Left cardiac atrium (tissue), 4 donors: Measurements from ENCODE around the gene GRIA3. TPM values are rescaled to one million over a fixed set of nuclear protein-coding genes. Genes with fewer than 3 reads are reported as not detected.
"Not testable (repeated sequence)": the region's sequence is repeated elsewhere in the genome, so short reads cannot be mapped to it uniquely, and the experiment has no call there.

Experiments
- ATAC-seq, 2 donors: fragments of 200-7000 bp; cut with Tn5 transposase; one replicate each; pipeline ENCODE4 v1.9.1; 2020; ENCODE audit warnings: mild to moderate bottlenecking in 2 of 2, moderate library complexity in 2 of 2
- DNase-seq: peaks from one replicate; pipeline ENCODE4 v3.0.0-alpha.2; 2020
- intact Hi-C, 2 donors: fragments of 100-400 bp; cut with DNase I; formaldehyde crosslinking; loops; one replicate each; pipeline versions ENCODE4 v1.14.1 to v1.15.1; 2022 to 2023
- total RNA-seq, 2 donors: library from RNA; stranded (reverse); fragmentation: NEBNext Ultra II Directional; extraction: Animal tissue kit (Norgen Biotek cat#: 25700); gene quantifications; one replicate each; pipeline ENCODE4 v1.2.1, GENCODE V29; 2021
- donor health status: DM: no; HTN: yes; CAD: no.
- donor health status: DM: no; HTN: yes; CAD: no; lungs with severe emphysema.
- donor health status: DM: yes; HTN: yes; CAD: no.
- donor health status: Dilated cardiomyopathy.

The GRIA3 gene
- total RNA-seq, 2 donors from 2014 or later = 0.65 to 2.6 TPM

DNA sequence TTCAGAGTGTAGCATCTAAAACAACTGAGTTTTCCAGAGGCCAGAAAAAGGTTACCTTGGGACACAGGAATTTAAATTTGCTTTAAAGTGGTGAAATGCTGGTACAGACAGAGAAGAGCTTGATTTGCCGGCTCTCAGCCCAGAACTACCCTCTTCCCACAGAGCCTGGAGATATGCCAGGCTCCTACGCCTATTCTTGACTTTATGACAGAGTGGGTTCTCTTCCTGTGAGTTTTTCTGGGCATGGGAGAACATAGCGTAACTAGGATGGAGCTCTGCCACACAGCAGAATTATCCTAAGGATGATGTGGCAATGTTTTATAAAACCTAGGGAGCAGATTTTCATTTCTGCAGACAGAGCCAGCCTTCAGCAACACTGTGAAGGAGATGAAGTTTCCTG lies 241.8 kb downstream of the GRIA3 start:
- intact Hi-C loops = no loop called here
- ATAC-seq (peak in 1 of 2 donors; percentile 81), DNase-seq (no peak)

DNA sequence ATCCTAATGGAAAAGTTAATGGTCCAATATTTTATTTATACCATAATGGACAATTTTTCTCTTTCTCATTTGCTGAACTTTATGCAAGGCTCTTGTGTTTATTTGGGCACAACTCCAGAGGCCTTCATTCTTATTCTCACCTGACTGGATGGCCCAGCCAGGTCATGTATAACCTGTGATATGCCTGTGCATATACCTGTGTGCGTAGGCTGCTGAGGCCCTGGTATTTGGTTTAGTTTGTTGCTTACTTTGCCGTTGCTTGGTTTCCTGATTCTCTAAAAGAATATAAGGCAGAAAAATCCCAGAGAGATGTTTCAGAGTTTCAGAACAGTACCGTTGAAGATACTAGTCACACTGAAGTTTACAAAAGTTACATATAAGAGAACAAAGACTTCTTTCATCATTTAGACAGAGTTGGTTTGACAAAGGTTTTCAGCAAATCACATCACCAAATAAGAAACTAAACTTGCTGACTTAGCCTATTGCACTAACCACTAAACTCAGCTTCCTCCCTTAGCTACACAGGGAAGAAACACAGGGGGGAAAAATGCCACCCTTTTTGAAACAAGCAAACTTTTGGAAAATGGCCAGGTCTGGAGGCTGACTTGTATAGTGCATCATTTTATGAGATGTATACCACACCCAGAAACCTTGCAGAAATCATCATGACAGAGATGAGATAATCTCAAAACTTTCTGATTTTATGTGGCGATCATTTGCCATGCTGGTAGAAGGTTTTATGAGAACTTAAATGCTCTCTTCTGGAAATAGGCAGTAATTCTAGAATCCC lies 248.5 kb downstream of the GRIA3 start:
- intact Hi-C loops = no loop called here
- ATAC-seq = no peak

DNA sequence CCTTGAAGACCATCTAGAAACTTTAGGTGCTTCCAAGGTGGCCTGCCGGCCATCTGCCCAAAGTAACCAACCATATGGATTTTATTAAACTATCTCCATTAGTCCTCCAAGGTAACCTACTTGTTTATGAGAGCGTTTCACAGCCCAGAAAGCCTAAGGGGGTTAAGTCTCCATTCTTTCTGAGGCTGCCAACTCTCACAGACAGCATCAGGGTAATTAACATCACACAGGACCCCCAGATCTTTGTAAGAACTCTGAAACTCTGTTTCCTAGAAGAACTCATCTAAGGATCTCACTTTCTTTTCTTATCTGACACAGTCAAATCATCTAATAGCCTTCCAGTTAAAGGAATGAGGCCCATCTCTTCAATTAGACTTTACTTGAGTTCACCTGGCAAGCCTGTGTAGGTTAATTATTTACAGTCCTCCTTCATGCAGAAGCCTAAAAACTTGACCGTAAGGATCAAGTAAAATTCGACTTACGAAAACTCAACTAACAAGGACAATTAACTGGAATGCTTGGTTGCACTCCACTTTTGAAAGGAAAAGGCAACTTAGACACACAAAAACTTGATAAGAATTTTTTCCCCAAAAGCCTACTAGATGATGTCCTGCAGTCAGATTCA lies 252.5 kb downstream of the GRIA3 start:
- intact Hi-C loops = no loop called here
- no peak for DNase-seq
- ATAC-seq = no peak

More for the DNA sequence above, 248.5 kb downstream of the GRIA3 start:
- no peak for DNase-seq

DNA sequence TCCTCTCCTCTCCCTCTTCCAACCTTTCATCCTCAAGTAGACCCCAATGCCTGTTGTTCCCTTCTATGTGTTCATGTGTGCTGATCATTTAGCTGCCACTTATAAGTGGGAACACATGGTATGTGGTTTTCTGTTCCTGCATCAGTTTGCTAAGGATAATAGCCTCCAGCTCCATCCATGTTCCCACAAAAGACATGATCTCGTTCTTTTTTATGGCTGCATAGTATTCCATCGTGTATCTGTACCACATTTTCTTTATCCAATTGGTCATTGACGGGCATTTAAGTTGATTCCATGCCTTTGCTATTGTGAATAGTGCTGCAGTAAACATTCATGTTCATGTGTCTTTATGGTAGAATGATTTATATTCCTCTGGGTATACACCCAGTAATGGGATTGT lies 255.8 kb downstream of the GRIA3 start:
- DNase-seq, ATAC-seq, intact Hi-C loops: not testable (repeated sequence)

DNA sequence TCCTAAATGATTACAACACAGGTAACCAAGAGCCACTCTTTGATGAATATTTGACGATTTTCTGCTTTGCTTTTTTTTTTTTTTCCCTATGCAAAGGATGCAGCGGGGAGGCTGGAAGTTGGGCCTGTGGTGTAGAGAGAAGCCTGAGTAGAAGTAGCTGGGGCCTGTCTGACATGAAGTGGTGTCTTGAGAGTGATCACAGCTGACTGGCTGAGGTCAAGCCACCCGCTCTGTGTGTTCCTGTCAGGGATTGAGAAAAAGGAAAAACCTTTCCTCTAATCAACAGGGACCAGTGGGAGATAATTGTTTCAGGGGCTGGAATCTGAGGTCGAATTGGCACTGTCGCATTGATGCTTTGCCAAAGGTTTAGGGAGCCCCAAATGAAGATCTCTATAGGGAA lies 258.7 kb downstream of the GRIA3 start:
- ATAC-seq = no peak
- no peak for DNase-seq

DNA sequence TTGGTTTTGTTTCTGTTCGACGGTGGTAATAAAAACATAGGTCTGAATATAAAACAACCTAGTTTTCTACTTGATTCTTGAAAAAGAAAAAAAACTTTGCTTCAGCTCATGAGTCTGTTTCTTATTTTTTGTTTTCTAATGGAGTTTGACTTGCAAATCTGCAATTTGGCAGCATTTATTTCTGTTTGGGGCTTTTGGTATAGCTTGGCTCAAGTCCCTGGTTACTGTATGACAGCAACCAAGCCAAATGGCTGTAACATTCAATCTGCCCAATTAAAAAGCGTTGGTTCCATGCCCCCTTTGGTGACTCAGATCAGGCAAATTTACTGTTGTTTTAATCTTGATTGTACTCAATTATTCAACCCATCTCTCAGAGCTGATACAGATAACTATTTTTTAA lies 263.4 kb downstream of the GRIA3 start:
- DNase-seq = no peak
- ATAC-seq = no peak
- intact Hi-C loops = no loop called here

More for the DNA sequence above, 258.7 kb downstream of the GRIA3 start:
- intact Hi-C loops = no loop called here

DNA sequence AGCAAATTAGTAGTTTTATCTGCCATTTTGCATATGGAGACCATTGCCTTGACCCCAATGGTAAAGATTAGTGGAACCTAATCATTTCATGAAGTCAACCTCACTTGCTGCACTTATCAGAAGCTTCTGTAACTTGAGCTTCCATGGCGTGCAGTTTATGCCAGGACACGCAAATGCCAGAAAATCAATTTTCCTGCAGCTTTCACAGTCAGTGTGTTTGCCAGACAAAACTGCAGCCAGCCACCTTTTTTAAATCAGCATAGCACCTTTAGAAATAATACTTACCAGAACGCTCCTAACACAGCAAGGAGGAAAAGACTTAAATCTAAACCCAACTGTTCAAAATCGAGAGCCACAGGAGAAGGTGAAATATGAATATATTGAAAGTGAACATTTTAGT lies 265.3 kb downstream of the GRIA3 start:
- ATAC-seq = no peak
- intact Hi-C loops = no loop called here
- DNase-seq = no peak

DNA sequence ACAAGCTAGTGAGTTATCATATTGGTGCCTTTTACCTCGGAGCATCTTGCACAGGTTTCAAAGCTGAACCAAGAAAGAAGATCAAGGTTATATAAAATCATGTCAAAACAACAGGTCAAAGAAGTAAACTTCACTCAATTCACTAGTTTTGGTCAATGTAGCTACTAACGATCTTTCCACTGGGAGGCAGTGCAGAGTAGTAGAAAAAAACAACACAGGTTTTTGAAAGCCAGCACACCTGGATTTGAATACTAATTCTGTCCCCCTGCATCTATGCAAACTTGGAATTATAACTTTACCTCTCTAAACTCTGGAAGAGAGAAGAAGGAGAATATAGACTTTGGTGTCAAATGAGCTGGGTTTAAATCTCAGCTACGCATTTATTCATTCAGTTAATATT lies 266.1 kb downstream of the GRIA3 start:
- ATAC-seq = no peak
- intact Hi-C loops = no loop called here
- no peak for DNase-seq

DNA sequence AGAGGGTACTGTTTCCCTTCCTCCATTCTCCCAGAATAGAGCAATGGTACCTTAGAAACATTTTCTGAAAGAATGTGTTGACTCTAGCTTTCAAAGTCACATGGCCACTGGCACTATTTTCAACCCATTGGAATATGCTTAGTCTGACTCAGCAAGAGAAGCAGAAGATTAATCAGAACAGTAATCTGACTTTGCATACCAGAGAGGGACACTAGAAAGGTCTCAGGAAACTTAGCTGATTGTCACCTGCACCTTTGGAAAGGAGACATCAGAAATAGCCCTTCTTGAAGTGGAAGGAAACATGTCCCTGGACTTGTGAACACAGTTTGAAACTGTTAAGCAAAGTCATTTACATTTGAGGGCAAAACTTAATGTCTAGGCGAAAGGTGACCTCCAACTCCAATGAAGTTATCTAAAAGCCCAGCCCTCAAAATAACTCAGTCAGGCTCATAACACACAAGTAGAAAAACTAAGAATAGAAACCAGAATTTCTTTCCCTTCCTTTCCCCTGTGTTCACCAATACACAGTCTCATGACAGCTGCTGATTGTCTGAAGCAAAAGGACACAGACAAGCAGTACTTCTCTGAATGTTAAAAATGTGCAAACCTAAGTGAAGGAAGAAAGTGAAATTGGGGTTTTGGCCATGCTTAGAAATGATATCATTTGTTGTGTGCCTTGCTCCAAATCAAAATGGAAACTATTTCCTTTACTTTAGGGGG lies 270.8 kb downstream of the GRIA3 start:
- DNase-seq (no peak), ATAC-seq (no peak)
- intact Hi-C loops = no loop called here

DNA sequence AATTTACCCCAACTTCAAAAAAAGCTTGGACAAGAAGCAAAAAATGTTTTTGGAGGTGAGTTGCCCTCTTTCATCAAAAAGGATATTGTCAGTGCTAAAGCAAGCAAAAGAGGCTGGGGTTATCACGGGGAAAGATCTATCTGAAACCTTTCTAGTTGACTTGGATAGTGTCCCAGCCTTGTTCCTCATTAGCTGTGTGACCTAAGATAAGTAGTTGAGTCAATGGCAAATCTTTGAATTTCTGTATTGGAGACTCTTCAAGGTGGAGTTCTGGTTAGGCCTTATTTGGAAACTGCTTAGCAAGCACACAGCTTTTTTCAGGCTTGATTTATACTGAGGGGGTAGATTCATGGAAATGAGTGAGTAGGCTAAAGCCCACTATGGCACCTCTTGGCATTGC lies 271.6 kb downstream of the GRIA3 start:
- DNase-seq = no peak
- intact Hi-C loops = no loop called here
- no peak for ATAC-seq

DNA sequence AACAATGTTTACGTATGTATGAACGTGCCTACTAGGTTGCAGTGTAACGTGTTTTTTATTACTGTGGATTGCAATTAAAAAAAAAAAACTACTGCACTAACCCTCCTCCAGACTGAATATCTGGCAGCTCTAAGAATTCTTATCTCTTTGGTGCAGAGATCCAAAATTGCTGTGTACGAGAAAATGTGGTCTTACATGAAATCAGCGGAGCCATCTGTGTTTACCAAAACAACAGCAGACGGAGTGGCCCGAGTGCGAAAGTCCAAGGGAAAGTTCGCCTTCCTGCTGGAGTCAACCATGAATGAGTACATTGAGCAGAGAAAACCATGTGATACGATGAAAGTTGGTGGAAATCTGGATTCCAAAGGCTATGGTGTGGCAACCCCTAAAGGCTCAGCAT lies 280.6 kb downstream of the GRIA3 start:
- intact Hi-C loops = no loop called here
- ATAC-seq (no peak), DNase-seq (no peak)

DNA sequence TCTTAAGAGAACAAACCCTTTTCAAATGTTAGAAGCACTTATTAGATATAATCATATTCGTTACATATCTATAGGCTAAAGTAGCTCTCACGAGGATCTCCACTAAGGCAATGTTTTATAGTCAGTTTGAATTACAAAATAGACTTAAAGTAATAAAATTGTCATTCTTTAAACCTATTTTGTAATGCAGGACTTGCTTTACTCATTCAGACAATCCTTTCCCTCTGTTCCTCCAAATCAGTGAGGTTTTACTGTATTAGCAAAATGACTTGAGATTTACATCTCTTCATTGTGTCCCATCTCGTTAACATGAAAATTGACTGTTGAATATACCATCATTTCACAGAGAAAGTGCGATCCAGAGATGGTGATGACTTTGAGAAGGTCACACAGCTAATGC lies 284.4 kb downstream of the GRIA3 start:
- ATAC-seq = no peak
- no peak for DNase-seq
- intact Hi-C loops = no loop called here

DNA sequence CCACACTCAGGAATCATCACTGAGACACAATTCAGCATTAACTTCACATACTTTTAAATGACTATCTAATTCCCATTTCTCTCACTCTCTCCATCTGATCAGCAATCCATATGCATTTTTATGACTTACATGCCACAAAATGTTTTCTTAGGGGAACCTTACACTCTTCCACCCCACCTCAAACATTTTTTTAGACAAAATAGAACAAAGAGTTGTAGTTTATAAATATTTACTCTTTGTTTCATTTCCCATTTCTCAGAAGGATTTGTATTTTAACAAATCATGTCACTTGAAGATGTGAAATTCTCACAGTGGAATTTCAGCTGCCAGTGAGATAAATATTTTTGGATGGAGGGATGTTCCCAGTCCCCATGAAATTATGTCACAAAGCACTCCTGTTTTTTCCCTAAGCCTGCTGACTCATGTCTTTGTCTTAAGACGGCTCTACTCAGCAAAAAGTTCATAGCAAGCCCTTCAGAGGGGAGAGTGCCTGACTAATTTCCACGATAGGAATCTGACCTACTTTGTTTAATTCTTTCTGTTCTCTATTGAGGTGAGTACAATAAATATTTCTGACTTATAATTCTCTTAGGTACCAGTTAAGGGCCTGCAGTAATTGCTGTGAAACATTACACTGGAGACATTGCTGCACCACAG lies 291.1 kb downstream of the GRIA3 start:
- DNase-seq (no peak), ATAC-seq (no peak)
- intact Hi-C loops = no loop called here

DNA sequence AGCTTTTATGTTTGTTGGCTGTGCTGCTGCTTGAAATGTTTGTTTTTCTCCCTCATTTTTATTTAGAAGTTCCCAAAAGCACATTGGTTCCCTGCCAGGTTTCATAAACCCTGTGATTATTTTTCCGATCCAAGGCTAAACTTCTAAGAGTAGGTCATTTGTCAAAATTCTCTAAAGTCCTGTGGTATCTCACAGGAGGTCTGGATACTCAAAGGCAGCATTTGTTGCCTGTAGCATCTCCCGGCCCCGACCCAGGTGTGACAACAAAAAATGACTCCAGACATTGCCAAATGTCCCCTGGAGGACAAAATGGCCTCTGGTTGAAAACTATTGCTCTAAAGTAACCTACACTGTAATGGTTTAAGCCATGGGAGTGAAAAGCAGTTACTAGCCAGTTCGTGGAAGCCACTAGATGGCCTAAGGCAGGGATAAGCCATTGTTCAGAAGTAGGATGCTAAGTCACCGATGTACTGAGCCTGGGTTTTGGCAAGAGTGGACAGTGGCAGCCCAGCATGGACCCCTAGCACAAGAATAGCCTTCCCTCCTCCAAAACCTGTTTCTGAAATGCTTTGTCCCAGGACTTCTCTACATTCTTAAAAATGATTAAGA lies 292.6 kb downstream of the GRIA3 start:
- intact Hi-C loops = no loop called here
- ATAC-seq (no peak), DNase-seq (no peak)

DNA sequence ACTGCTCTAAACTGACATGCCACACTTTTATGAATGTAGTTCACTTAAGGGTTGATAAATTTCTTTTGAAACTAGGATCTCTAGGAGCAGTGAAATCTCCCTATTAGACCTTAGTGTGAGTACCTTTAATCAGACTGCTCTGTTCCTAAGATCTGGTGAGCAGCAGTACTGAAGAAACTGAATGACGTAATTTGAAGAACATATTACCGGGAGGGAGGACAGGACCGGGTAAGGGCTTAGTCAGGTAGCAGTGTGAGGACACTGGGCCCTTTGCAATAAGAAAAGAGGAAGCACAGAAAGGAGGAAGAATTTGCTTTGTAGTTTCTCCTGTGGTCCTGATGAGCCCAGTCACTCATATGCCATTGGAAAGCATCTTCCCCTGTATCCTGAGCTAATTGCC lies 293.6 kb downstream of the GRIA3 start:
- ATAC-seq = no peak
- intact Hi-C loops = no loop called here
- DNase-seq = no peak

DNA sequence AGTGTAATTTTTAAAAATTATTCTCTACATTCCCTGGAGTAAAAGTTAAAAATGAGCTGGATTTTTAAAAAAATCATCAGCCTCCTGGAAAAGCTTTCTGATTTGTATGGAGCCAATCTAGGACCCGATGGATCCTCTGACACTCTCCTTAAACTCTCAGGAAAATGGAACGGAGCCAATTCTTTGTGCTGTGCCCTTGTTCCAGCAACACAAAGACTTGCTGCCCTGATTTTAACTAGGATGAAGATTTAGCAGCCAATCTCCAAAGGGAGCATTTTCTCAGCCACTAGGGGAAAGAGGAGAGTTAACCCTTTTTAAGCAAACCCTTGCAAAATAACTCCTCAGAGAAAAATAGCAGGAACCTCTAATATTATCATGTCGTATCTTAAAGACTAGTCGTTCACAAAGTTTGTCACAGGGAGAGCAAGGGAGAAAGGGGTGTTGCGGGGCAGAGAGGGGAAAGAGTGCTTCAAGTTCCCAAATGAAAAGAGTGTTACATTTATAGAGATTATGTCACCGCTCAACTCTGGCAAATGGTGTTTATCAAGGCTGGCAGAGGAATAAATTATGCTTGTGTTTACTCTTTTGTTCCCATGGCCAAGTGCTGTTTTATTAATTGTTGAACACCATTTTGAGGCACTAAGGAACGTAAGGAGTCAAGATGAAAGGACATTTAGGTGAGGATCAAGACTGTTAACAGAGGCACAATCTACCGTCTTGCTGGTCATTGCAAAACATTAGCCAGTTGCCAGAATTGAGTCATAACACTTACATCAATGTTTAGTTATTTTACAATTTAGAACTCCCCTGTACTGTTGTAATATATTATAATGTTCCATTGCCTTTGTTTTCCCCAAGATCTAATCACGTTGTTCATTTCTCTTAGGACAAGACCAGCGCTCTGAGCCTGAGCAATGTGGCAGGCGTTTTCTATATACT lies 298.1 kb downstream of the GRIA3 start:
- DNase-seq (no peak), ATAC-seq (peak; percentile 47 to 60)
- intact Hi-C loops = no loop called here

DNA sequence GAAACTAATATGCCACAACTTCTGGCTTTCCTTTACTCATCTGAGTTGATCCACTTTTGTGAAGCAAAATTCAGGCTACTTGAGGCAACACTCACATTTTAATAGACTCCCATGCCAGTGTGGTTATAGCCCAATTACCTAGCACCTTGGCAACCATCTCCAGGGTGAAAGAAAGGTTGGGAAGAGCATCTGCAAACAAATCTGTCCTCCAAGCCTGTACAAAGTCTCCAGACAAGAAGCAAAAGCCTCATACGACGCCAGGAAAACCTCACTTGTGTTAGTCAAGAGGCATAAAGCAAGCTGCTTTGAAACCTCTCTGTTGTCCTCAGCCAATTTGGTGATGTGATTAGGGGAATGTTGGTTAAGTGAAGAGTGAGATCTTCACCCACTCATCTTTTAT lies 302.2 kb downstream of the GRIA3 start:
- ATAC-seq = no peak
- intact Hi-C loops = no loop called here
- no peak for DNase-seq

DNA sequence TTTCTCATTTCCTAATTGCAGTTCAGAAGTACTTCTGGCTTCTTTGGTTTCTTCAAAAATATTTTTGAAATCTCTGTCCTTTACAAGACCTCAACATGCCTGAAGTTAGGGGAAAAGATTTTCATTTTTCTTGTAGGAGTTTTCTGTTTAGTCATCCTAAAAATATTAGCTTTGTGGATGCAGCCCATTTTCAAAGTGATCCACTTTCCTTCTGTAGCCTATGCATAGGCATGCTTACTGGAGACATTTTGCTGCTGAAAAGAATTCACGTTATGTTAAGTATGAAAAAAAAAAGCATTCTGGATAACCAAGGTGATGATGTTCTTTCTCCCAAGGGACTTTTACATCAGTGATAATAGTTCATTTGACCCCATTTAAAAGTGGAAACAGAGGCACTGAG lies 303.2 kb downstream of the GRIA3 start:
- DNase-seq (no peak), ATAC-seq (no peak)
- intact Hi-C loops = no loop called here
